Measurements from ENCODE around the gene SLC24A4. TPM values are rescaled to one million over a fixed set of nuclear protein-coding genes. Genes with fewer than 3 reads are reported as not detected.
A peak's percentile ranks its signal among the peaks of the same experiment; 100 is the strongest.

The SLC24A4 gene
- total RNA-seq, 3 donors from 2014 or later = 0.15 to 0.96 TPM; not detected in 1

DNA sequence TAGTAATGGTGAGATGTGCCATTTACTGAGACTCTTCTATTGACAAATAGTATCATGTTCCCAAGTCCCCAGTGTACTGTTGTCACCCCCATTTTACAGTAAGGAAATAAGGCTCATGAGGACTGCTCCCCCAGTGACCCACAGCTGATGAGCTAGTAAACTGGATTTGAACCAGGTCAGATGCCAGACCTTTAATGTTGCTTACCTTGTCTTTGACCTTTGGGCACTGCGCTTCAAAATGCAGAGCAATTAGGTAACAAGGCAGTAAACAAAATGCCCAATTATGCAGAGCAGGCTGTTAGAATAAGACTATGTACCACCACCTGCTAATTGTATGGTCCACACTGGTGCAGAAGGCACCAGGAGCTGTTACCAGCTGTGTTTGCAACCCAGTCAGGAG, 152.1 kb downstream of the SLC24A4 start:
- Histone ChIP-seq H3K36me3 (no peaks in the 10 kb centered on the region), H3K4me3 (no peak overlapping the region), H3K27ac (peak overlapping the region in 1 of 2 donors; percentile 75), H3K27me3 (no peaks in the 10 kb centered on the region), H3K9me3 (no peaks in the 10 kb centered on the region), H3K4me1 (peaks cover 0 to 9% of the 10 kb centered on the region in 2 donors)
- TF ChIP-seq POLR2AphosphoS5 (IDR thresholded peaks at IDR 0.05) = no peak
- TF ChIP-seq POLR2A (IDR thresholded peaks at IDR 0.05) = no peak
- DNase-seq (ENCODE audit: low spot score in 2 of 2) = no peak
- intact Hi-C loops (cut with DNase I; ENCODE audit: low total_unique reads) = loop anchor here (10.0 kb wide), 1 partner anchor 50 kb away; no protein-coding TSS in a partner anchor

DNA sequence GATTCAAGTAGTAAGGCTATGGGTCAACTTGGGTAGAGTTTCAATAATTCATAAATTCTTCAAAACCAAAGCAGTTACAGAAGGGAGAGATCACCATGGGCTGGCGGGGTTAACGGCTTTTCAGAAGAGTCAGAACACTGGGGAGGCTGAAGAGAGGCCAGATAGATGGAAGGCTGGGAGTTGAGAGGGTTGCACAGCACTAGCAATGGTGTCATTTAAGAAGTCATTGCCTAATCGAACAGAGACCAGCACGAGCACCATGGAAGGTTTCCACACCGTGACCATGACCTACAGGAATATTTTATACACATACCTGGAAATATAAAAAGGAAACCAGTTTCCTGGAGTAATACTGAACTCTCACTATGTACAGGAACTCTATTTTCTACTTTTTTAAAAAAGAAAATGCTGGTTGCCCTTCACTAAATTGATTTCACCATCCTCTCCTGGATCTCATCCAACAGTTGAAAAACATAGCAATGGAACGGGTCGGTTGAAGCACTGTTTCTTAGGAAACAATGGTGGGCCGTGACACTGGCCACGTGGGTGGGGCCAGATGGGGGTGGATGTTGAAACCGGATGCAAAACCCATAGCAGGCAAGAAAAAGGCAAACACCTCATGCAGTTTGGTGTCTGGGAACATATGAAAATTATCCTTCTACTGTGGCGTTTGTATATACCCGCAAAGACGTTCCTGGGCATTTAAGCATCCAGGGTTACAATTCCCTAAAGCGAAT, 152.7 kb downstream of the SLC24A4 start:
- Histone ChIP-seq H3K4me1 (peaks cover 0 to 9% of the 10 kb centered on the region in 2 donors), H3K27me3 (no peaks in the 10 kb centered on the region), H3K27ac (peak overlapping the region; percentile 48 to 75), H3K4me3 (no peak overlapping the region), H3K9me3 (no peaks in the 10 kb centered on the region), H3K36me3 (no peaks in the 10 kb centered on the region)
- intact Hi-C loops (cut with DNase I; ENCODE audit: low total_unique reads) = loop anchor here (10.0 kb wide), 1 partner anchor 49 kb away; no protein-coding TSS in a partner anchor
- peak; percentile 56 to 92 (median 68) for TF ChIP-seq POLR2AphosphoS5 (IDR thresholded peaks at IDR 0.05)
- TF ChIP-seq POLR2A (IDR thresholded peaks at IDR 0.05) = no peak
- peak in 1 of 2 donors; percentile 46 for DNase-seq (ENCODE audit: low spot score in 2 of 2)

DNA sequence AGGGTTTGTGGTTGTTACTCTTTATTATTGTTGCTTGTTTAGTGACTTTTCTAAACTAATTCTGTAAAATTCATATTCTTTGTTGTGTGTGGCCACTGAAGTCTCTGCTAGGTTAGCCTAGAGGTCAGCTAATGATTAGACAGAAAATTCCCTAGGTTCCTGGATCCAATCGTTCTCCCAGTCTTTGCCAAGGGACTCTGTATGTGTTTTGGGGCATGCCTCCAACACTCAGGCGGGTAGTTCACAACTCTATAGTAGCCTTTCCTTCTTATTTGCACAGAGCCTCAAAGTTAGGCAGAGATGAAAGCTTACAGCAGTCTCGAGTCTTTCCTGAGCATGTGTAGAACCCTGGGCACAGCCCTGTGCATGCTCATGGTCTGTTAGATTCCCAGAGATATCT, 157.9 kb downstream of the SLC24A4 start:
- no peaks in the 10 kb centered on the region for H3K4me1 ChIP-seq
- H3K36me3 ChIP-seq = no peaks in the 10 kb centered on the region
- TF ChIP-seq, protein P1, sequence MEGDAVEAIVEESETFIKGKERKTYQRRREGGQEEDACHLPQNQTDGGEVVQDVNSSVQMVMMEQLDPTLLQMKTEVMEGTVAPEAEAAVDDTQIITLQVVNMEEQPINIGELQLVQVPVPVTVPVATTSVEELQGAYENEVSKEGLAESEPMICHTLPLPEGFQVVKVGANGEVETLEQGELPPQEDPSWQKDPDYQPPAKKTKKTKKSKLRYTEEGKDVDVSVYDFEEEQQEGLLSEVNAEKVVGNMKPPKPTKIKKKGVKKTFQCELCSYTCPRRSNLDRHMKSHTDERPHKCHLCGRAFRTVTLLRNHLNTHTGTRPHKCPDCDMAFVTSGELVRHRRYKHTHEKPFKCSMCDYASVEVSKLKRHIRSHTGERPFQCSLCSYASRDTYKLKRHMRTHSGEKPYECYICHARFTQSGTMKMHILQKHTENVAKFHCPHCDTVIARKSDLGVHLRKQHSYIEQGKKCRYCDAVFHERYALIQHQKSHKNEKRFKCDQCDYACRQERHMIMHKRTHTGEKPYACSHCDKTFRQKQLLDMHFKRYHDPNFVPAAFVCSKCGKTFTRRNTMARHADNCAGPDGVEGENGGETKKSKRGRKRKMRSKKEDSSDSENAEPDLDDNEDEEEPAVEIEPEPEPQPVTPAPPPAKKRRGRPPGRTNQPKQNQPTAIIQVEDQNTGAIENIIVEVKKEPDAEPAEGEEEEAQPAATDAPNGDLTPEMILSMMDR (IDR thresholded peaks at IDR 0.05) = no peak
- TF ChIP-seq POLR2AphosphoS5 (IDR thresholded peaks at IDR 0.05) (no peak), POLR2A (IDR thresholded peaks at IDR 0.05) (no peak)
- H3K4me3 ChIP-seq = no peak overlapping the region
- intact Hi-C loops (cut with DNase I; ENCODE audit: low total_unique reads) = no loop called here
- H3K27me3 ChIP-seq = no peaks in the 10 kb centered on the region
- no peak for DNase-seq (ENCODE audit: low spot score in 2 of 2)
- no peak overlapping the region for H3K27ac ChIP-seq
- no peaks in the 10 kb centered on the region for H3K9me3 ChIP-seq

DNA sequence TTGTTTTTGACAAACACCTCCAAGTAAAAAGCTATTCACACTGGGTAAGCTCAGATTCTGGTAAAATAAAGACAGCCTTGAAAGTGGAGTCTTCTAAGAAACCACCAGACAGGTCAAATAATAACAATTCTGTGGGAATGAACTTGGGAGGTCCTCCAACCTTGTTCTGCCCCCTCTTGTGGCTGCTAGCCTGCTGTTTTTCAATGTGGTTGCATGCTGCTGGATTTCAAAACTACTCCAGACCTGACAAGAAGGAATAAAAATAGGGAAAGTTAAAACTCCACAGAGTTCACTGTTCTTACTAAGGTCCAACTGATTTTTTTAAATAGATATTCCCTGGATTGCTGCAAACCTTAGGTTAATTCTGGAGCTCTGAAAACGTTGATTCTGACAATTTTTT, 158.4 kb downstream of the SLC24A4 start:
- Histone ChIP-seq H3K27ac (no peak overlapping the region), H3K4me1 (no peaks in the 10 kb centered on the region), H3K9me3 (no peaks in the 10 kb centered on the region), H3K4me3 (no peak overlapping the region), H3K36me3 (no peaks in the 10 kb centered on the region), H3K27me3 (no peaks in the 10 kb centered on the region)
- intact Hi-C loops (cut with DNase I; ENCODE audit: low total_unique reads) = no loop called here
- TF ChIP-seq, protein P1 (IDR thresholded peaks at IDR 0.05) = no peak
- TF ChIP-seq POLR2A (IDR thresholded peaks at IDR 0.05) (no peak), POLR2AphosphoS5 (IDR thresholded peaks at IDR 0.05) (no peak)
- peak in 1 of 2 donors; percentile 12 for DNase-seq (ENCODE audit: low spot score in 2 of 2)

DNA sequence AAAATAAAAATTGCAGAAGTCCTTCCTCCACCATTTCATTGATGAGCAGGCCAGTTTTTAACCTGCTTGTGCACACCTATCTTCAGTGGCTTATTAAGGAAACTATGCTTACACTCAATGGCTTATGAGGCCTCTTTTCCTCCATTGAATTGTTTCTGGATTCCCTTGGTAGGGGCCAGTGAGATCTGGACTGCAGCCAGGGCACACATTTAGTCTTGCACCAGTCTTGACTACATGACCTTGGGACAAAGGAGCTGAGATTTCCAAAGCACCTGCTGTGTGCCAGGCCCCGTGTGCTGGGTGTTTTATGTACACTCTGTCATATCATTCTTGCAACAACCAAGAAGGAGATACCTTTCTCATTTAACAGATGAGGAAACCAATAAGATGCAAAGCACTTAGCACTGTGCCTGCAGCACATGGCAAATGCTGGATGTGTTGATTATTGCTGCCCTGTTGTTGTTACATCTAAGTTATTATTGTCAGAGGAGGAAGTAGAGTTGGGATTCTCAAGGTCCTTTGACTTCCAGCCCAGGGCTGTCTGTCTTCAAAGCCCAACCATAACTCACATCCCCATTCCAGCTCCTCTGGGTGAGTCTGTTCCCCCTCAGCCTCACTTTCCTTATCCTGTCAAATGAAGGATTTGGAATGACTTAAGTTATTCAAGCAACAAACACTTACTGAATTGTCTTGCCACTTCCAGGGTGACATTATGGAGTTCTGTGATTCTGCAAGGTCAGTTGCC, 159.0 kb downstream of the SLC24A4 start:
- Histone ChIP-seq H3K4me3 (no peak overlapping the region), H3K36me3 (no peaks in the 10 kb centered on the region), H3K4me1 (no peaks in the 10 kb centered on the region), H3K27me3 (no peaks in the 10 kb centered on the region), H3K27ac (no peak overlapping the region), H3K9me3 (no peaks in the 10 kb centered on the region)
- DNase-seq (ENCODE audit: low spot score in 2 of 2) = peak in 1 of 2 donors; percentile 6
- intact Hi-C loops (cut with DNase I; ENCODE audit: low total_unique reads) = no loop called here
- TF ChIP-seq, protein P1 (IDR thresholded peaks at IDR 0.05) = no peak
- TF ChIP-seq POLR2A (IDR thresholded peaks at IDR 0.05) = no peak
- TF ChIP-seq POLR2AphosphoS5 (IDR thresholded peaks at IDR 0.05) = no peak

Measured in breast epithelium (tissue), 4 donors.